ENCODE data around the gene PTBP3. TPM values are rescaled to one million over a fixed set of nuclear protein-coding genes. Genes with fewer than 3 reads are reported as not detected.

PTBP3 gene
- total RNA-seq, 1 donor from 2014 or later, result 210 TPM

DNA sequence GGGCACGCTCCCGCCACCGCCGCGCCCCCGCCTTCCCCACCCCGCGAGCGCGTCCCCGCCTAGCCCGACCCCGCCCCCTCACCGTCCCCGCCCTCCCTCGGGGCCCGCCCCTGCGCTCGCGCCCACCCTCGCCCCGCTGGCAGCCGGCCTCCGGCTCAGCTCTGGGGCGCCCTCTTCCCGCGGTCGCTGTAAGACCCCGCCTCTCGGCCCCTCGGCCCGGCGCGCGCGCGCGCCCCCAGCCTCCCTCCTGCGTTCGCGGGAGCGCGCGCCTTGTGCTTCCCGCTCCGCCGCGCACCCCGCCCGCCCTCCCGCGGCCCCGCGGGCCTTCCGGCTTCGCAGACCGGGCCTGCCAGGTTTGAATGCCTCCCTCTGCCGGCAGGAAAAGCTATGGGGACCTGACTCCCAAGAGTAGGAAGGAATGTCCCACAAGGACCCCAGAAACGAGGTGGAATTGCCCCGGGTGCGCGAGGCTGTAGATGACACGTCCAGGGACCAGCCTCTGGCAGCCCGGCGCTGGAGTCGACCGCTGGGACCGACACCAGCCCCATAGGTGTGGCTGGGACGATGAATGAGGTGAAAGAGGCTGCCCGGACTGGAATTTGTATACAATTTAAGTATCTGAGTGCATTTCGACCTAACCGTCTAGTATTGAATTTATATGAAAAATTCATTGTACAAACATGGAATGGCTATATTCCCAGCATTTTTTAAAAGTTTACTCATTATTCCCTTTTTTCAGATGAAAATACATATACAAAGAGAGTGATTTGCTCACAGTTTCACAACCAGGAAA lies 416 bp upstream of the PTBP3 start:
- DNase-seq (ENCODE audit: low read depth), result no peak

DNA sequence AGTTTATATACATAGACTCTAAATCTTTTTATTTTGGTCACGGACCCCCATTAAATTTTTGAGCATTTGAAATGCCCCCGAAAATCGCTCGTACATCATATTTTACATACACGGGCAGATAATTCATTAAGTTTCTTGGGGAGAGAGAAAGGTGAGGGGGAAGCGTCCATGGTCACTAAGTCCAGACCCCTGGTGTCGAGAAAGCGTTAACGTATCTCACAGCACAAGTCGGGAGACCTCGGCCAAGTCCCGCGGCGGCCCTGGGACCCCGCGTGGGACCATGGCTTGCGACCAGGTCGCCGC lies 794 bp downstream of the PTBP3 start:
- no peak for DNase-seq (ENCODE audit: low read depth)
- TF ChIP-seq, protein P1, sequence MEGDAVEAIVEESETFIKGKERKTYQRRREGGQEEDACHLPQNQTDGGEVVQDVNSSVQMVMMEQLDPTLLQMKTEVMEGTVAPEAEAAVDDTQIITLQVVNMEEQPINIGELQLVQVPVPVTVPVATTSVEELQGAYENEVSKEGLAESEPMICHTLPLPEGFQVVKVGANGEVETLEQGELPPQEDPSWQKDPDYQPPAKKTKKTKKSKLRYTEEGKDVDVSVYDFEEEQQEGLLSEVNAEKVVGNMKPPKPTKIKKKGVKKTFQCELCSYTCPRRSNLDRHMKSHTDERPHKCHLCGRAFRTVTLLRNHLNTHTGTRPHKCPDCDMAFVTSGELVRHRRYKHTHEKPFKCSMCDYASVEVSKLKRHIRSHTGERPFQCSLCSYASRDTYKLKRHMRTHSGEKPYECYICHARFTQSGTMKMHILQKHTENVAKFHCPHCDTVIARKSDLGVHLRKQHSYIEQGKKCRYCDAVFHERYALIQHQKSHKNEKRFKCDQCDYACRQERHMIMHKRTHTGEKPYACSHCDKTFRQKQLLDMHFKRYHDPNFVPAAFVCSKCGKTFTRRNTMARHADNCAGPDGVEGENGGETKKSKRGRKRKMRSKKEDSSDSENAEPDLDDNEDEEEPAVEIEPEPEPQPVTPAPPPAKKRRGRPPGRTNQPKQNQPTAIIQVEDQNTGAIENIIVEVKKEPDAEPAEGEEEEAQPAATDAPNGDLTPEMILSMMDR (conservative IDR thresholded peaks at IDR 0.05; ENCODE audit: low read depth, low read length), result peak; percentile 11
- H3K4me3 ChIP-seq (ENCODE audit: low read depth, low read length), result peak overlapping the region; percentile 89

More for the DNA sequence above, 416 bp upstream of the PTBP3 start:
- H3K4me3 ChIP-seq (ENCODE audit: low read depth, low read length), result peak overlapping the region; percentile 89
- TF ChIP-seq, protein P1 (conservative IDR thresholded peaks at IDR 0.05; ENCODE audit: low read depth, low read length), result peak; percentile 59

DNA sequence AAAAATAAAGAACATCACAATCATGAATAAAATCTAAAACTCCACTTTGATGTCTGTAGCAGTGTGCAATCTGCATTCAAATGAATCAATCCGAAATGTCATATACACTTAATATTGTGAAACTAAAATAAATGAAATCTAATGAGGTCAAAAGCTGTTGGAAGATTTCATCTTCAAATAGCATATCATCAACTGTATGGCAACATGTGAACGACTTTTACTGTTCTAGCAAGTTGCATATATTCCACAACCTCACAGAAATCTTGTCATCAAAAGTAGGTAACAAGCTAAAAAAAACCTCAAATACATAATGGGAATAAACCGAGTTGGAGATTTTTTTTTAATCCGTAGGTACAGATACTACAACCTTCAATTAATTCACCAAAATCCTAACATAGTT lies 1.2 kb downstream of the PTBP3 start:
- H3K4me3 ChIP-seq (ENCODE audit: low read depth, low read length), result peak overlapping the region; percentile 89
- DNase-seq (ENCODE audit: low read depth), result no peak
- TF ChIP-seq, protein P1 (conservative IDR thresholded peaks at IDR 0.05; ENCODE audit: low read depth, low read length), result no peak

DNA sequence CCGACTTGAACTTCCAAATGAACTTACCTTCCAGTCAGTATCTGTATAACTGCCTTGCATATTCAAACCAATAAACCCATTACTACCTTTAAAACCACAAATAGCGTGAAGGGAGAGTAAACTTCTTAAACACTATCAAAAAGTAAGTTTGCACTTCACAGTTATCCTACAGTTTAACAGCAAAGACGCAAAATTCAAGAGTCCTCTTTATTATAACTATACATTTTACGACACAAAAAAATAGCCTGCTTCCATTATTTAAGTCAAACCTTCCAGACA lies 1.8 kb downstream of the PTBP3 start:
- DNase-seq (ENCODE audit: low read depth), result no peak
- peak overlapping the region; percentile 89 for H3K4me3 ChIP-seq (ENCODE audit: low read depth, low read length)
- TF ChIP-seq, protein P1 (conservative IDR thresholded peaks at IDR 0.05; ENCODE audit: low read depth, low read length), result no peak

DNA sequence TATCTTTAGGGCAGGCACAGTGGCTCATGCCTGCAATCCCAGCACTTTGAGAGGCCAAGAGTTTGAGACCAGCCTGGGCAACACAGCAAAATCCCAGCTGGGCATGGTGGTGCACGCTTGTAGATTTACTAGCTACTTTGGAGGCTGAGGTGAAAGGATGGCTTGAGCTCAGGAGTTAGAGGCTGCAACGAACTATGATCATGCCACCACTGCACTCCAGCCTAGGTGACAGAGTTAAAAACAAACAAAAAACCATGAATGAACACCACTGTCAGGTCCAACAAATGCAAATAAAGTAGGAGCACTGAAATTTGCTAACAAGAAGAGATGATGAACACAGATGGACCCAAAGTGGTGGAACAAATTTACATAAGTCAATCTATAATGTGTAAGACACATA lies 4.9 kb downstream of the PTBP3 start:
- TF ChIP-seq, protein P1 (conservative IDR thresholded peaks at IDR 0.05; ENCODE audit: low read depth, low read length), result no peak
- H3K4me3 ChIP-seq (ENCODE audit: low read depth, low read length), result no peak overlapping the region

DNA sequence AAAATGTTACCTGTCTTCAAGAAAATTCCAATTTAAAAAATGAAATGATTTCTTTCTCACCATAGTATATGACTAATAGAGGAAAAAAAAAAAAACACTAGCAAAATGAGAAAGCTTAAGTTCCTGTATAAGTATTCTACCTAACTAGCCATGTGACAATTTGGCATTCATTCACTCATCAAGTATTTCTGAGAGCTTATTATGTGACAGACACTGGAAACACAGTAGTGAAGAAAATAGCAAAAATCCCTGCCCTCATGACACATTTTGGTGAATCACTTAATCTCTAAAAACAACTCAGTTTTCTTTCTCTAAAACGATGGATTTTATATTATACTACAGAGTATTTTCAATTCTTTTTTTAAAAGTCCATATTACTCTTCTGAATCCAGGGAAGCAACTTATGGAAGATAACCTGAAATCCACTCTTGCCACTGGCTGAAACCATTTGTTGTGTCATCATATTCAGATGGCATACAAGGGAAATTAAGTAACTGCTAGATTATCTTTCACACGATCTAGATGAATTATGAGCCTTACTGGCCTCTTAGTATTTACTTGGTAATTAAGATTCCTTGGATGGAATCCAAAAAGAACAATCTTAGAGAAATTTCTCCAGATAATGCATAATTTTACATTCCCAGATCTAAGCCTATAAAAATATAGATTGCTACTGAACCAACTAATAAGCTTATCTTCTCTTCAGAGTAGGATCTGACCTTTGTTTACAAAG lies 5.5 kb downstream of the PTBP3 start:
- TF ChIP-seq, protein P1 (conservative IDR thresholded peaks at IDR 0.05; ENCODE audit: low read depth, low read length), result no peak
- no peak for DNase-seq (ENCODE audit: low read depth)
- no peak overlapping the region for H3K4me3 ChIP-seq (ENCODE audit: low read depth, low read length)

More for the DNA sequence above, 4.9 kb downstream of the PTBP3 start:
- no peak for DNase-seq (ENCODE audit: low read depth)
